Measurements from ENCODE around the gene CD44.
A peak's percentile ranks its signal among the peaks of the same experiment; 100 is the strongest.

Gene CD44

DNA sequence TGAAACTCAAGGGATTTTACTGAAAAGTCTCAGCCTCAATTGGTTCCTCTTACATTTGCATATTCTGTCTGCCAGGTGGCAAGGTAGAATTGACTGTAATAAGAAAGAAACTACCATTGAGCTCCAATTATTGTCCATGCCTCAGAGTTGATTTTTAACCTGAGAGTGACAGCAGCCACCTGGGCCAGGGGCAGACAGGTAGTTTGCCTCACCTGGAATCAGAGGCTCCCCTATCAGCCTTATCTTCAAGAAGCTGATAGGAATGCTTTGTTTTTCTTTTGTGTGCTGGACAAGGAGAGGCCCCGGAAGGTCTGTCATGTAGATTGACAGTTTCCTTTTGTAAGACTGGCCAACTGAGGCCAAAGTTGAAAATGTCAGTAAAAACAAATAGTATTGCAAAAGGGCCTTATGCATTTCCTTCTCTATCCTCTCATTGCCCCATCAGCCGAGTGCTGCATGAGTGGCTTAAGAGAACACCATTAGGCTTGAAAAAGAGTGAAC, 34.1 kb downstream of the CD44 start:
- FAIRE-seq (no peak), DNase-seq (ENCODE audit: insufficient read length, low spot score) (no peak)

GRCh38 chr11:35173616-35174566, 34.9 kb downstream of the CD44 start:
- FAIRE-seq (no peak), DNase-seq (ENCODE audit: insufficient read length, low spot score) (no peak)

DNA sequence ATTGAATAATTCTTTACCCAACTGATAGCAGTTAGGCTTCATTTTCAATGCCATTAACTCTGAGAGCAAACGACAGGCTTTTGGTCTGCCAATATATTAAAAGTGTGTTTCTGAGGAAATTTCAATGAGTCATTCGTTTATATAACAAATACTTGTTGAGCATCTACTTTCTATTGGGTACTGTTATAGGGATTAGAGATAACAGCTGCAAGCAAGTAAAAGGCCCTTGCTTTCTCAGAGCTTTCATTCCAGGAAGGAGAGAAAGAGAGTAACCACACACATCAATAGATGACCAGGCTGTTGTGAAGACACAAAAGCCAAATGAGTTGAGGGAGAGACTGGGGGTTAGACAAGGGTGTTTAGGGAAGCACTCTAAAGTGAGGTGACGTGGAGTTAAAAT, 35.7 kb downstream of the CD44 start:
- DNase-seq (ENCODE audit: insufficient read length, low spot score) = no peak
- FAIRE-seq = no peak

GRCh38 chr11:35177370-35177769, 38.4 kb downstream of the CD44 start:
- no peak for FAIRE-seq
- no peak for DNase-seq (ENCODE audit: insufficient read length, low spot score)

GRCh38 chr11:35178067-35178805, 39.3 kb downstream of the CD44 start:
- FAIRE-seq (no peak), DNase-seq (ENCODE audit: insufficient read length, low spot score) (no peak)

DNA sequence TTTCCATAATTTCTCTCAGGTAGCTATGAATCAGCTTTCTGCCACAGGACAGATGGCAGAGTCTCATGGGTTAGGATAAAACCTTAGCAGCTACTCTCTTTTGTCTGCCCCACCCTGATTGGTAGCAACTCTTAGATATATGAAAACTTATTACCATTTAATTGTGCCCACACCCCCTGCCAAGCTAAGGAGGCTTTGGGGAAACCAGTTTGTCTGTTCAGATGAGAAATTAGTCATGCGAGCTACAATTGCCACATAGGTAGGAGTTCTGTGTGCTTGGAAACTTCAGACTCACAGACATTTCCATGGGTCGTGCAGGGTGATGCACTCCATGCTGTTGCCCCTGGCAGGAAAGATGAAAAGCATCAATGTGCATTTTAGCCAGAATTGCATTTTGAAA, 39.9 kb downstream of the CD44 start:
- no peak for DNase-seq (ENCODE audit: insufficient read length, low spot score)

DNA sequence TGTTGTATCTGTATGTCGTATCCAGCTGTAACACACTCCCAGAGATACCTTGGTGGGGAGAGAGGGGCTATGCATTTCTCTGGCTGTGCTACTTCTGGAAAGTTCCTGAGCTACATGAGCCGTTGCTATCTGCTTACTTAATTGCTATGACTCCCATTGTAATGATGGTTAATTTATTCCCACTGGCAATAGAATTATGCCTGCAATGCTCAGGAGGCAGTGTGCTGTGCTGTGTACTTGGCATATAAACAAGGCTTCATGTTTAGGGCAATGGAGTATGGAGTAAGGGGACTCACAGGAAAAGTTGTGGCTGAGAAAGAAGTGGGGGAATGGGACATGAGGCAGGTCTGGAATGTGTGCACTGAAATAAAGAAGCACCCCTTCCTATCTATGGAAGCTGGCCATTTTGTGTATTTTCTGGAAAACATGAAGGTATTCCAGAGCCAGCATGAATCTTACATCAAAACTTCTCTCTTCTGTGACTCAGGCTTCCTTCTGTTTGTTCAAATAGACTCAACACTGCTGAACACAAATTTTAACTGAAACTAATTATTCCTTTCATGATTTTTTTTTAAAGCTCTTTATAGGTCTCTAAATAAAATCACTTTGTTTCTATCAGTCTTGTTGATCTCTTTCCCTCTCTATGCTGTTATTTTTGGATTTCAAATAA, 40.6 kb downstream of the CD44 start:
- no peak for FAIRE-seq
- DNase-seq (ENCODE audit: insufficient read length, low spot score) = no peak

More for the DNA sequence above, 39.9 kb downstream of the CD44 start:
- FAIRE-seq = no peak

DNA sequence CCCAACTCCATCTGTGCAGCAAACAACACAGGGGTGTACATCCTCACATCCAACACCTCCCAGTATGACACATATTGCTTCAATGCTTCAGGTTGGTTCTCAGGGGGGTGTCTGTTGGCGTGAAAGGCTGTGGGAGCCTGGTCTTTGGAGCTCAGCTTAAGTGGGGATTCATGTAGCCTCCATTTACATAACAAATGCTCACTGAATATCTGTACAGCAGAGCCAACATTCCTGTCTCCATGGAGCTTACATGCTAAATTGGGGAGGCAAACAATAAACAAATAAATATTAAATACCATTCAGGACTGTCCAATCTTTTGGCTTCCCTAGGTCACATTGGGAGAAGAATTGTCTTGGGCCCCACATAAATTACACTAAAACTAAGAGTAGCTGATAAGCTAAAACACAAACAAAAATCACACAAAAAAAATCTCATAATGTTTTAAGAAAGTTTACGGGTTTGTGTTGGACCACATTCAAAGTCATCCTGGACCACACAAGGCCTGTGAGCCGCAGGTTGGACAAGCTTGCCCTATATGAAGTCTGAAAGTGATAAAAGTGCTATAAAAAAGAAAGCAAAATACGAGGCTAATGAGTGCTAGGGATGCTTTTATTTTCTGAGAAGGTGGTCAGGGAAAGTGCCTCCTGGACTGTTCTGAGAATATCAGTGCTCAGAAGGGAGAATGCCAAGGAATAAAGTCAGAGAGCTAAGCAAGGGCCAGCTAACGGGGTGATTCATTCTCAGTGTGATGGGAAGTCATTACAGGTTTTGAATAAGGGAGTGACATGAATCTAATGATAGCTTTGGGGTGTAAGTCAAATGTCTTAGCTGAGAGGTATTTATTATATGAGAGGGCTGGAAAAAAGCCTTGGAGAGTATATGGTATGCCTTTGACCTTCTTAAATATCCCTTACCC, 41.6 kb downstream of the CD44 start:
- DNase-seq (ENCODE audit: insufficient read length, low spot score) (no peak), FAIRE-seq (no peak)

DNA sequence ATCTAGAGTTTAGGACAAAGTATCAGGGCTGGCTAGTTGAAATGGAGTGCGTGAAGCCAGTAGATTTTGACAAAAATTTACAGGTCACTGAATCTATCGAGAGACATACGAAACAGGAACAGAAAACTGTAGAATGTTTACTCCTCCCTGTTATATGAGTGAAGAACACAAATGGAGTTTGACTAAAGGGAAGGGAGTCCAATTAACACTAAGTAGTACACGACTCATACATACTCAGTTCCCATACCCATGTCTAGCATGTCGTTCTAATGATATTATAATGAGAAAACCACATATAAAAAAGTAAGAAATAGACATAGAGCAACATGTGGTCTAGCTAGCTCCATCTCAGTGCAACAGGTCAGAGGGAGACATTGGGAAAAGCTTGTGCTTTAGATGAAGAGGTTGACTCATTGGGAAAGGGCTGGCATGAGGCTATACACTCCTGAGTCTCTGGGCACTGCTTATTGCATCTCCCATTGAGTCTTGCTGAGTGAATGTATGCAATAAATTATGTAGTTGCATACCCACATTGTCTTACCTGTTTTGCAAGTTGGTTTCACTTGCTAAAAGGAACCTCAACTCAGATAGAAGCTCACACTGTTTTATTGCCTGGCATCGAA, 43.5 kb downstream of the CD44 start:
- FAIRE-seq (no peak), DNase-seq (ENCODE audit: insufficient read length, low spot score) (no peak)

GRCh38 chr11:35183326-35183925, 44.5 kb downstream of the CD44 start:
- DNase-seq (ENCODE audit: insufficient read length, low spot score) (no peak), FAIRE-seq (no peak)

DNA sequence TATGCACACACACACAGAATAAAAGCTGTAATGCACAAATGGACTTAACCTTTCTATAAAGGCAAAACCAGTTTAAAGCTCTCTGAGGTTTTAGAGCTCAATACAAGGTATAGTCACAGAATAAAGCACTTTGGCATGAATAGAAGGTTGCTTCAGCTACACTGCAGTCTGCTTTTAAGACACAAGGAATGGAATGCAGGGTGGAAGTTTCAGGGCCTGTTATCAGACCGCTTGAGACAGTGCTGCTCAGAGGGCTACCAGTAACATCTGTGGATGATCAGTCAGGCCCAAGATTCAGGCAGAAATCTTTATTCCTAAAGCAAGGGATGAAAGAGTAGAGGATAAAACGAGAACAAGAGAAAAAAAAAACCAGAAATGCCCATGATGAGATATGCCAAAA, 46.7 kb downstream of the CD44 start:
- DNase-seq (ENCODE audit: insufficient read length, low spot score) (no peak), FAIRE-seq (no peak)

DNA sequence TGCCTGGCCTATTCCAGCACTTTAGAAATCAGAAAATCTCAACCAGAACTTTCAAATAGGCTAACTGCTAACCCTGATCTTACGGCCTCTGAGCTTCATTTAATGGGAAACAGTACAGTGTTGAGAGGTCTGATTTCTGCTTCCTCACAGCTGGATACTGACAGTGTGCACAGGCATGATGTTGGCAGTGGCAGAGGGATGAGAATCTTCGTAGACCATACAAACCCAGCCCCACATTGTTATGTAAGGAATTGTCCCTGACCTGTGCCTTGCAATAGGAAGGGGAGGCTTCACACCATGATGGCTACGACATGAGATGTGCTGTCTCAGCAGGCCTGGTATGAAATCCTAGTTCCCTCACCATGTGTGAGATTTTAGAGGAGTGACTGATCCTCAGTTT, 49.0 kb downstream of the CD44 start:
- DNase-seq (ENCODE audit: insufficient read length, low spot score) (no peak), FAIRE-seq (peak; percentile 54)

- FAIRE-seq (no peak), DNase-seq (ENCODE audit: insufficient read length, low spot score) (no peak)
Measured at GRCh38 chr11:35190804-35191348, 51.9 kb downstream of the CD44 start.

DNA sequence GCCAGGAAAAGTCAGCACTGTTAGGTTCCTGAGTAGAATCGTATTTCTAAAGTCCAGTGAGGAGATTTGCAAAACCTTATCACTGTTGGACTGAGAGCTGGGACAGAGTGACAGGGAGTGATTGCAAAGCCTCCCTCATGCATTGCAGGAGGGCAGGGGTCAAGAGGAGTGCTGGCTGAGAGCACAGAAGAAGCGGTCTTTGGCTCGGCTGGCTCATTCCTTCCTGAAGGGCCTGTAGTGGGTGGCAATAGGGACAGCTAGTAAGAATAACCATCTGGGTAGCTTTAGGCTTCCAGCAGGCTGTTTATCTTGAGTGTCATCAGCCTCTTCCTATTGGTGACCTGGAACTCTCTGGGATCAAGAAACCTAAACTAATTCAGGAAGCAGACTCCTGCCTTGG, 53.4 kb downstream of the CD44 start:
- DNase-seq (ENCODE audit: insufficient read length, low spot score) (no peak), FAIRE-seq (no peak)

GRCh38 chr11:35193767-35194166, 54.8 kb downstream of the CD44 start:
- no peak for DNase-seq (ENCODE audit: insufficient read length, low spot score)
- FAIRE-seq = no peak

- no peak for FAIRE-seq
Measured at GRCh38 chr11:35197292-35197691, 58.3 kb downstream of the CD44 start.

DNA sequence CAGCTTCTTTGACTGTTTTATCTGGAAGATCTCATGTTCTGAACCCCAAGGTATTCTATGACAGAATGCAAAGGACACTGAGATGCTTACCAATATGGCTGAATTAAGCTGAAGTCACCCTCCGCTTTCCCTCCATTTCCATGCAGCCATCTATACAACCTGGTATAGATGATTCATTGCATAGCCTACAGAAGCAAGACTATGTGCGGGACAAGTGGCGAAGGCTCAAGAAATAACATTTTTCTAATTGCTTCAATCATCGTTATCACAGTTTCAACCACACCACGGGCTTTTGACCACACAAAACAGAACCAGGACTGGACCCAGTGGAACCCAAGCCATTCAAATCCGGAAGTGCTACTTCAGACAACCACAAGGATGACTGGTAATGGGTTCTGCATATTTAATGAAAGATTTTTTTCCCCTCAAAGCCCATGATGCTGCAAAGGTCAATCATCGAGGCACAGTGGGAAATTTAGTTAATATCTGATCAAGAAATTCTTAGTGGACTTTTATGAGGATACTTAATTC, 61.9 kb downstream of the CD44 start:
- no peak for DNase-seq (ENCODE audit: insufficient read length, low spot score)
- FAIRE-seq = no peak

More at GRCh38 chr11:35197292-35197691, 58.3 kb downstream of the CD44 start:
- no peak for DNase-seq (ENCODE audit: insufficient read length, low spot score)

GRCh38 chr11:35204614-35205013, 65.6 kb downstream of the CD44 start:
- FAIRE-seq = no peak

DNA sequence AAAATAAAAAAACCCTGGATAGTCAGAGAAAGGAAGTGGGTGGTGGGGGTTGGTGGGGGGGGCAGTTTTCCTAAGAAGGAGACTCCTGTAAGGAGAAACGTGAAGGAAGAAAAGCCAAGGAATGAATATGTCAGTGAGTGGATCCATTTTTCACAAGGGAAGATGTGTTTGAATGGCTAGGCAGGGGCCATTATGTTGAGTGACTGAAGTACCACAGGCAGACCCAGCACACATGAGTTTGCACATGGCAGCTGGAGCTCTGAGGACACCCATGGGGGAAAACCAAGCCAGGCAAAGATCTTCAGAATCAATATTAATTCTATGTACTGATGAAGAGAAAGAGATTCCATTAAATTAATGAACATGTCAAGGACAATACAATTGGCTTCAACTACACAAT, 67.6 kb downstream of the CD44 start:
- FAIRE-seq = no peak

More at GRCh38 chr11:35204614-35205013, 65.6 kb downstream of the CD44 start:
- DNase-seq (ENCODE audit: insufficient read length, low spot score) = no peak

More for the DNA sequence above, 67.6 kb downstream of the CD44 start:
- no peak for DNase-seq (ENCODE audit: insufficient read length, low spot score)
